ENCODE measurements around the gene MTA1.

The MTA1 gene

DNA sequence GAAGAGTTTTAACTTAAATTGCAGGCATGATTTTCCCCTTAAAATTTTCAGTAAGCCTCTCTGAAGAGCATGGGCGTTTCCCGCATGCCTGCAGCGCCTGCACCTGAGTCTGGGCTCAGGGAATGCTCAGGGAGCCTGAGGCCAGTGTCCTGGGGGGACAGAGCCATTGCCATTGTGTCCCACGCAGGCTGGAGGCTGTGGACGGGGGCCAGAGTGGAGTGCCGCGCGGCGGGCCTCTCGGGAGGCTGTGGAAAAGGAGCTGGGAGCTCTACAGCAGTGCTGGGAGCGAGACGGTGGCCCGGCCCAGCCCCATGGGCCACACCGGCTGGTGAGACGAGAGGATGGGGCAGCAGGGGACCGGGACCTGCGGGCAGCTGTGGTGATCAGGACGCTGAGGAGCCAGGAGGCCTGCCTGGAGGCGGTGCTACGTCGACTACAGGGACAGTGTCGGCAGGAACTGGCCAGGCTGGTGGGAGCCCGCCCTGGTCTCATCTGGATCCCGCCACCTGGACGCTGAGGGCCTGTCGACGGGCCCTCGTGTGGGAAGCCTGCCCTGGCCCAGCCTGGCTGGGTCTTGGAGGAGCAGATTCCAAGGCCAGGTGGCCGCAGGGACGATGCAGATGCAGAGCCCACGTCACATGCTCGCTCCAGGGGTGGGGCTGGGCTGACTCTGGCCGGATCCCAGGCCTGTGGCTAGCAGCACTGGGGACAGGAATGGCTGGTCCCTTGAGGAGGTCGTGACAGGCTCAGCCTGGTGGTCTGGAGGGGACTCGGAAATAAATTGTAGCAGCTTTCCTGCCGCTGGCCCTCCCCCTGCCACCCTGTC lies 79.0 kb downstream of the MTA1 start:
- no peak for DNase-seq

DNA sequence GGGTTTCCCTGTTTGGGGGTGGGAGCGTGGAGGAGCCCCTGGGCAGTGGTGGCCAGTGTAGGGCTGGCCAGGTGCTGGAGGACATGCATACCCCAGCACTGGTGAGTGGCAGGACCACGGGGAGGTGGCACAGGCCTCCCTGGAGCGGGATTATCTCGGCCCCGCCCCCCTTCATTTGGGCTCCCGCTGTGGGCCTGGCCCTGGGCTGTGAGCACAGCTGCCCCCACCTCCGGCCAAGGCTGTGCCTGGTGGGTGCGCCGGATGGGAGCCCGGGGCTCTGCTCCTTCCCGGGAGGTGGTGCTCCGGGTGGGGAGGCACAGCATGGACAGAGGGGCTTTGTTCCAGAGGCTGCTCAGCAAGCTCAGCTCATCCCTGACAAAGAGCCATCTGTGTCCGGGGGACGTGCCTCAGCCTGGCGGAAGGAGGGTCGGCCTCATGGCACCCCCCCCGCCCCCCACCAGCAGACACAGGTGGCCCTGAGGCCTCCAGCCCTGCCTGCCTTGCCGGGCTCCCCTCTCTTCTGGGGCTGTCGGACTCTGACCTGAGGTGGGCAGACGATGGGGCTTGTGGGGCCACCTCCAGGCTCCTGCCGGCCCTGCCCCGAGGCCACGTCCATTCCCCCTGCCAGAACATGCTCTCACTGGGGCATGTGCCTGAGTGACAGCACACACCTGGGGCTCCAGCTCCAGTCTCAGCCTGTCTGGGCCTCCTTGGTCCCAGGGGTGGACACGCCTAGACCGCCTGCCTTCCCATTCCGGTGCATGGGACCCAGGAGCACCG lies 79.8 kb downstream of the MTA1 start:
- DNase-seq = no peak

DNA sequence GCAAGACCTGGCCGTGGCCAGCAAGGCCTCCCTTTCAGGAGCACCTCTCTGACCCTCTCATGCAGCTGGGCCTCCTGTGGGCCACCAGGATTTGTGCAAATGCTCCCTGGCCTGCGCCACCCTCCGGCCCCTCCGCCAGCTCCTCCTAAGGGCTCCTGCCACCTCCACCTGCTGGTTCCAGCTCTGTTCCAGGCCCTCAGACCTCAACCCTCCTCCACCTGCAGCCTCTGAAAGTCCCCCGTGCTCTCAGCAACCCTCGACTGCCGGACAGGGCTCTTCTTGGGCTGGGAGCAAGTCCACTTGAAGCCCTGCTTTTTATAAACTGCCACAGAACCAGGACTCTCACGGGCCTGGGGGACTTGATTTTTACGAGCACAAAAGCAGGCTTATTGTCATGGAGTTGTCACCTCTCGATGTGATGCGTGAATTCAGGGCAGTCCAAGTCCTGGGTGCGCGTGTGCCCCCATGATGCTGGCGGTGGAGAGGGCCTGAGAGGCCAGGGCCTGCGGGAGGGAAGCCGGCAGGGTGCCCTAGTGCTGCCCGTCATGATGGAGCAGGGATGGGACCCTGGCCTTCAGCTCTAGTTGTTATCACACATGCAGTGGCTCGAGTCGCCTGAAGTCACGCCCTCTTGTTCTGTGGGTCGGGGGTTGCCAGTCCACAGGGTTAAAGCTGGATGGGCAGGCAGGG lies 80.6 kb downstream of the MTA1 start:
- no peak for DNase-seq

GRCh38 chr14:105500726-105501101 lies 81.1 kb downstream of the MTA1 start:
- DNase-seq = no peak

- DNase-seq = no peak
These were observed 82.1 kb downstream of the MTA1 start for GRCh38 chr14:105501504-105502291.

GRCh38 chr14:105502446-105503295 lies 83.0 kb downstream of the MTA1 start:
- DNase-seq = no peak

DNA sequence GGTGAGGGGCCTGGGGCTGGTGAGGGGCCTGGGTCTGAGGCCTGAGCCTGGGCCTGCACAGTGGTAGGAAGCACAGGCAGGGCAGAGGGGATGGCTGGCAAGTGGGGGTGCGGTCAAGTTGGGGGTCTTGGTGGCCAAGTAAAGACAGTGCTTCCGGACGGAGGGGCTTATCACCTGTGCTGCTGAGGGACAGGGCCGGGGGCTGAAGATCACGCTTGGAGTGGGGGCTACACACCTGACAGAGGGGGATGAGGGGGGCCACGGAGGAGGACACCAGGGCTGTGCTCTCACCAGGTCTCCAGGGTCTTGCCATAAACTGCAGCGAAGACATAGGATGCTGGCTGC lies 83.6 kb downstream of the MTA1 start:
- DNase-seq = no peak

DNA sequence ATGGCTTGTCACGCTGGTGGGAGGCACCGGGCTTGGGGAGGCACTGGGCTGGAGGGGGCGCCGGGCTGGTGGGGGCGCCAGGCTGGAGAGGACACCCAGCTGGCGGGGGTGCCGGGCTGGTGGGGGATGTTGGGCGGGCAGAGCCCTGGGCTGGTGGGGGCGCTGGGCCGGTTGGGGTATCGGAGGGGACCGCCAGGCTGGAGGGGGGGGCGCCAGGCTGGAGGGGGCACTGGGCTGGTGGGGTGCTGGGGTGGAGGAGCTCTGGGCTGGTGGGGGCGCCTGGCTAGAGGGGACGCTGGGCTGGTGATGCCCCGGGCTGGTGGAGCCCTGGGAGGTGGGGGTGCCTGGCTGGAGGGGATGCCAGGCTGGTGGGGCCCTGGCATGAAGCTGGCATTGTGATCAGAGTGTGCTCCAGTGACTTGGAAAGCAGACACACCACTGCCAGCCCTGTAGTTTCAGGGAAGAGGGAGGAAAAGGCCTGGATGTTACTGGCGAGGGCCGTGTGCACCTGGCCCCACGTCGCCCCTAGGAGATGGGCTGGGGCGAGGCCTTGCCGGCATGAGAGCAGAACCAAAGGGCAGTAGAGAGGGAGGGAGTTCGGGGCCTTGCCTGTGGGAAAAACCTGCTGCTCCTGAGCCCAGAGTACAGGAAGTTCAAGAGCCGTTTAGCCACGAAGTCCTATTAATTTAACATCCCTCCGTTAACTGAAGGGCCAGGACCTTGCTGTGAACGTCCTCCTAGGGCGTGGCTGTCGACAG lies 84.5 kb downstream of the MTA1 start:
- no peak for DNase-seq

GRCh38 chr14:105505101-105505500 lies 85.5 kb downstream of the MTA1 start:
- DNase-seq = no peak

DNA sequence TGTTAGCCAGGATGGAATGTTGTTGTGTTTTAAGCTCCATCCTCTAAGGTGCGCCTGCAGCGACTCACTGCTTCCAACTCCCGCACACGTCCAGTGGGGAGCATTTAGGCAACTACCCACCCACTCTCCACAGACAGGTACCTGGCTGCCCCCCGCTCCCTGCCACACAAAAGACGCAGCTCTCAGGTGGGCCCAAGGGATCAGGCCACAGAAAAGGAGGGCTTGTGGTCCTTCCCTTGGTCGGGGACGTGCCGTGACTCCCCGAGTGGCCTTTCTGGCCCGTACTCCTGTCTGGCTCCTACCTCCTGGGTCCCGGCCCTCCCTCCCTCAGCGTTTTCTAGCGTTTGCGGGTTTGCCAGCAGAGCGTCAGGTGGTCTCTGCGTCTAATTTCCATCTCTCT lies 87.6 kb downstream of the MTA1 start:
- no peak for DNase-seq

GRCh38 chr14:105508069-105508468 lies 88.4 kb downstream of the MTA1 start:
- DNase-seq = no peak

DNA sequence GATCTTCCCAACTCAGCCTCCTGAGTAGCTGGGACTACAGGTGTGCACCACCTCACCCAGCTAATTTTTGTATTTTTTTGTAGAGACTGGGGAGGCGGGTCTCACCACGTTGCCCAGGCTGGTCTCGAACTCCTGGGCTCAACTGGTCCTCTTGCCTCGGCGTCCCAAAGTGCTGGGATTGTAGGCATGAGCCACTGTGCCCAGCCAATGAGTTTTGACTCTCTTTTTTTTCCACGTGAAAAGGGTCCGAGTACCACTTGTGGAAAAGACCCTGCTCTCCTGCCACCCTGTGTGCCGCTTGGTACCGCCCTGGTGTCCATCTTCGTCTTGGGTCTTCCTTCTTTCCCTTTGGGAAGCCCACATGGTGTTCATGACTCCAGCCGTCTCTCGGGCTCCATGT lies 89.0 kb downstream of the MTA1 start:
- DNase-seq = no peak

DNA sequence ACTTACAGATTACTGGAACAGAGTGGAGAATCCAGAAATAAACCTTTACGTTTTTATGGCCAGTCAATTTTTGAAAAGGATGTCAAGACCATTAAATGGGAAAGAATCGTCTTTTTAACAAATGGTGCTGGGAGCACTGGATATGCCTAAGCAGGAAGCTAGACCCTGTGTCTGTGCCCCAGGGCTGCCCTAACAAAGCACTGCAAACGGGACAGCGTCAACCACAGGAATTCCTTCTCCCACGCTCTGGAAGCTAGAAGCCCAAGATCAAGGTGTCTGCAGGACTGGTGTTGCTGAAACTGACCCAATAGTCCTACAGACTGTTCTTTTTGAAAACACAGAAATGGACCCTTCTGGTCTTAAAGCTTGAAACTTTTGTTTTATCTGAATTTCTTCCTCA lies 97.5 kb downstream of the MTA1 start:
- no peak for DNase-seq

DNA sequence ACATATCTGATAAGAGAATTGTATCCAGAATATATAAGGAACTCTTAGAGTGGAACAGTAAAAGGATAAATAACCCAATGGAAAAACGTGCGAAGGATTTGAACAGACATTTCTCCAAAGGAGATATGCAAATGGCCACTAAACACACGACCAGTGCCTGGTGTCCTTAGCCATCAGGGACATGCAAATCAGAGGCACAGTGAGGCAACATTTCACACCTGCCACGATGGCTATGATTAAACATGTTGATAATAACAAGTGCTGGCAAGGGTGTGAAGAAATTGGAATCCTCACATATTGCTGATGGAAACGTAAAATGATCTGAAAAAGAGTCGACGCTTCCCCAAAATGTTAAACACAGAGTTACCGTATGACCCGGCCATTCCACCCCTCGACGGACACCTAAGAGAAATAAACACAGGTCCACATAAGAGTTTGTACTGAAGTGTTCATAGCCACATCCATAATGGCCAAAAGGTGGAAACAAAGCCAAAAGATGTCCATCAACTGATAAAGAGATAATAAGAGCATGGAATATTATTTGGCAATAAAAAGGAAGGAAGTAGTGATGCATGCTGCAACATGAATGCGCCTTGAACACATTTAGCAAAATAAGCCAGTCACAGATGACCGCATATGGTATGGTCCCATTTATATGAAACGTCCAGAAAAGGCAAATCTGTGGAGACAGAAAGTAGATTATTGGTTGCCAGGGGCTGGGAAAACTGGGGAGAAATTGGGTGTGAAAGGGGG lies 100.5 kb downstream of the MTA1 start:
- DNase-seq = no peak
